ENCODE measurements around the gene PPARG.

GRCh38 chr3:12452361-12453330, 163.8 kb downstream of the PPARG start:
- TF ChIP-seq TP53 (CRISPR knock-in tag; IDR thresholded peaks at IDR 0.05) (no peak), CTCF (IDR thresholded peaks at IDR 0.05) (no peak), KDM5A (IDR thresholded peaks at IDR 0.05) (no peak), POLR2A (IDR thresholded peaks at IDR 0.05; ENCODE audit: low read length) (no peak), RFX5 (IDR thresholded peaks at IDR 0.05) (no peak), ZNF302 (CRISPR knock-in tag; IDR thresholded peaks at IDR 0.05) (no peak), MAX (IDR thresholded peaks at IDR 0.05) (no peak), HDAC2 (IDR thresholded peaks at IDR 0.05) (no peak), JUN (IDR thresholded peaks at IDR 0.05) (no peak), PHF8 (IDR thresholded peaks at IDR 0.05; ENCODE audit: borderline replicate concordance, low read depth) (no peak), ESRRA (IDR thresholded peaks at IDR 0.05; ENCODE audit: borderline replicate concordance, low read length) (no peak), HOXA7 (CRISPR knock-in tag; IDR thresholded peaks at IDR 0.05) (no peak), NFE2L2 (conservative IDR thresholded peaks at IDR 0.05; ENCODE audit: low read length) (no peak), EP300 (IDR thresholded peaks at IDR 0.05) (no peak)
